OCI-LY1 (cell line): ENCODE data around the gene PER2.

Source experiments
- H2AFZ ChIP-seq: fragments of 200-600 bp; sonication (generic), shearing (Covaris generic); 2 replicates; pipeline ENCODE4 v1.6.0; 2014; ENCODE audit warnings: antibody characterized with exemption, mild to moderate bottlenecking, low read length
- H3F3A ChIP-seq: fragments of 200-600 bp; sonication (generic), shearing (Covaris generic); 2 replicates; pipeline ENCODE4 v1.6.0; 2014; ENCODE audit warnings: mild to moderate bottlenecking, antibody characterized with exemption, low read length, moderate library complexity; ENCODE audit not compliant: insufficient read depth
- H3K27ac ChIP-seq: fragments of 200-600 bp; sonication (generic); 2 replicates; pipeline ENCODE4 v1.5.1; 2014; ENCODE audit warnings: low read length, mixed run types, mild to moderate bottlenecking, low read depth; ENCODE audit not compliant: poor library complexity, severe bottlenecking
- H3K27me3 ChIP-seq: fragments of 200-600 bp; sonication (generic); 2 replicates; pipeline ENCODE4 v1.6.0; 2014; ENCODE audit warnings: antibody characterized with exemption, mild to moderate bottlenecking, low read length, moderate library complexity; ENCODE audit not compliant: insufficient read depth
- H3K36me3 ChIP-seq: fragments of 200-600 bp; sonication (generic); 2 replicates; pipeline ENCODE4 v1.6.1; 2014; ENCODE audit warnings: mild to moderate bottlenecking, antibody characterized with exemption, low read length, moderate library complexity, mixed read lengths; ENCODE audit not compliant: insufficient read depth
- H3K4me1 ChIP-seq: fragments of 200-600 bp; sonication (generic); 2 replicates; pipeline ENCODE4 v1.5.1; 2014; ENCODE audit warnings: mild to moderate bottlenecking, low read length, moderate library complexity; ENCODE audit not compliant: insufficient read depth, severe bottlenecking
- H3K4me2 ChIP-seq: fragments of 200-600 bp; sonication (generic), shearing (Covaris generic); 2 replicates; pipeline ENCODE4 v1.6.1; 2014; ENCODE audit warnings: low read length
- H3K4me3 ChIP-seq: fragments of 200-600 bp; sonication (generic); 2 replicates; pipeline ENCODE4 v1.5.1; 2014; ENCODE audit warnings: low read length, low read depth, mild to moderate bottlenecking, mixed read lengths; ENCODE audit not compliant: poor library complexity, severe bottlenecking
- H3K79me2 ChIP-seq: fragments of 200-600 bp; shearing (Covaris generic); 2 replicates; pipeline ENCODE4 v1.6.1; 2016; ENCODE audit warnings: mixed run types, low read length, mixed read lengths; ENCODE audit not compliant: insufficient read depth
- H3K9ac ChIP-seq: fragments of 200-600 bp; sonication (generic), shearing (Covaris generic); 2 replicates; pipeline ENCODE4 v1.6.1; 2014; ENCODE audit warnings: mild to moderate bottlenecking, low read length, mixed read lengths
- H3K9me2 ChIP-seq: fragments of 200-600 bp; sonication (generic), shearing (Covaris generic); 2 replicates; pipeline ENCODE4 v1.6.1; 2014; ENCODE audit warnings: low read depth, mild to moderate bottlenecking, low read length, mixed read lengths
- H3K9me3 ChIP-seq: fragments of 200-600 bp; shearing (Covaris generic); 2 replicates; pipeline ENCODE4 v1.6.1; 2014; ENCODE audit warnings: low read length, mixed read lengths
- H4K20me1 ChIP-seq: fragments of 200-600 bp; sonication (generic), shearing (Covaris generic); 2 replicates; pipeline ENCODE4 v1.6.0; 2016; ENCODE audit warnings: mild to moderate bottlenecking, low read length; ENCODE audit not compliant: insufficient read depth
- CTCF ChIP-seq: fragments of 200-600 bp; sonication (generic), shearing (Covaris generic); IDR thresholded peaks from 2 replicates; pipeline ENCODE4 v1.5.1; 2017; ENCODE audit warnings: mild to moderate bottlenecking, antibody characterized with exemption, low read length, moderate library complexity, mixed read lengths
- EZH2 ChIP-seq: fragments of 200-600 bp; sonication (generic), shearing (Covaris generic); IDR thresholded peaks from 2 replicates; pipeline ENCODE4 v1.8.0; 2017; ENCODE audit warnings: borderline replicate concordance, mixed run types, mild to moderate bottlenecking, antibody characterized with exemption, low read length, moderate library complexity, mixed read lengths

Gene PER2

GRCh38 chr2:238330391-238330790 is 42.0 kb upstream of the PER2 start:
- no peak overlapping the region for H3K4me2 ChIP-seq
- H3K9me3 ChIP-seq, result no peaks in the 10 kb centered on the region
- H2AFZ ChIP-seq, result no peak overlapping the region
- no peaks in the 10 kb centered on the region for H3K79me2 ChIP-seq
- peaks cover 10% of the 10 kb centered on the region for H3K4me1 ChIP-seq
- H3K9ac ChIP-seq, result no peak overlapping the region
- no peak overlapping the region for H3K4me3 ChIP-seq
- no peaks in the 10 kb centered on the region for H3K27me3 ChIP-seq
- no peak for TF ChIP-seq EZH2
- TF ChIP-seq CTCF, result no peak
- H3K27ac ChIP-seq, result no peak overlapping the region
- H4K20me1 ChIP-seq, result no peaks in the 10 kb centered on the region
- H3F3A ChIP-seq, result no peaks in the 10 kb centered on the region
- H3K9me2 ChIP-seq, result no peaks in the 10 kb centered on the region
- no peaks in the 10 kb centered on the region for H3K36me3 ChIP-seq

- H3K4me3 ChIP-seq, result no peak overlapping the region
- no peak overlapping the region for H3K27ac ChIP-seq
- no peaks in the 10 kb centered on the region for H3K36me3 ChIP-seq
- H3F3A ChIP-seq, result no peaks in the 10 kb centered on the region
- H3K79me2 ChIP-seq, result no peaks in the 10 kb centered on the region
- no peaks in the 10 kb centered on the region for H3K9me2 ChIP-seq
- no peaks in the 10 kb centered on the region for H4K20me1 ChIP-seq
- TF ChIP-seq EZH2 (no peak), CTCF (no peak)
- no peaks in the 10 kb centered on the region for H3K9me3 ChIP-seq
- no peak overlapping the region for H3K9ac ChIP-seq
- H3K4me2 ChIP-seq, result no peak overlapping the region
- H3K27me3 ChIP-seq, result no peaks in the 10 kb centered on the region
- H3K4me1 ChIP-seq, result no peaks in the 10 kb centered on the region
- H2AFZ ChIP-seq, result no peak overlapping the region
These were observed 39.3 kb upstream of the PER2 start for GRCh38 chr2:238327751-238328150.

- Histone ChIP-seq H3K4me2 (no peak overlapping the region), H3F3A (no peaks in the 10 kb centered on the region), H3K79me2 (no peaks in the 10 kb centered on the region), H3K4me3 (no peak overlapping the region), H4K20me1 (no peaks in the 10 kb centered on the region), H3K27ac (no peak overlapping the region), H2AFZ (no peak overlapping the region), H3K9ac (no peak overlapping the region), H3K27me3 (no peaks in the 10 kb centered on the region), H3K36me3 (no peaks in the 10 kb centered on the region), H3K4me1 (no peaks in the 10 kb centered on the region), H3K9me2 (no peaks in the 10 kb centered on the region), H3K9me3 (no peaks in the 10 kb centered on the region)
- TF ChIP-seq CTCF (no peak), EZH2 (no peak)
These were observed 38.5 kb upstream of the PER2 start for GRCh38 chr2:238326801-238327365.
